Brain microvascular endothelial cell (primary cell): Measurements from ENCODE around the gene CXXC1.

Experiments used
- DNase-seq: peaks from one replicate; pipeline ENCODE4 v3.0.0-alpha.2; 2020
- H3K27ac ChIP-seq: fragments of 250-450 bp; sonication (Bioruptor Pico); 2 replicates; pipeline ENCODE4 v1.5.1; 2020; ENCODE audit warnings: mild to moderate bottlenecking, moderate library complexity
- H3K27me3 ChIP-seq: fragments of 250-450 bp; sonication (Bioruptor Pico); replicated peaks from 2 replicates; pipeline ENCODE4 v1.5.1; 2020; ENCODE audit warnings: mild to moderate bottlenecking
- H3K36me3 ChIP-seq: fragments of 250-450 bp; sonication (Bioruptor Pico); replicated peaks from 2 replicates; pipeline ENCODE4 v1.5.1; 2020; ENCODE audit warnings: mild to moderate bottlenecking
- H3K4me3 ChIP-seq: 2 replicates; pipeline ENCODE4 v1.5.1; 2011; ENCODE audit warnings: low read depth, mild to moderate bottlenecking, control low read depth, low read length, moderate library complexity
- in situ Hi-C: cut with HindIII; loops from 2 replicates; pipeline ENCODE4 v1.10.0; 2017; ENCODE audit warnings: low sequenced_read_pairs, low pct_ligation_motif_present
- TF ChIP-seq, protein P1 (sequence below): IDR thresholded peaks from 2 replicates; pipeline ENCODE4 v1.5.1; 2011; ENCODE audit warnings: low read depth, mild to moderate bottlenecking, moderate library complexity, low read length, control low read depth, inconsistent platforms; ENCODE audit errors: missing control alignments

The CXXC1 gene

DNA sequence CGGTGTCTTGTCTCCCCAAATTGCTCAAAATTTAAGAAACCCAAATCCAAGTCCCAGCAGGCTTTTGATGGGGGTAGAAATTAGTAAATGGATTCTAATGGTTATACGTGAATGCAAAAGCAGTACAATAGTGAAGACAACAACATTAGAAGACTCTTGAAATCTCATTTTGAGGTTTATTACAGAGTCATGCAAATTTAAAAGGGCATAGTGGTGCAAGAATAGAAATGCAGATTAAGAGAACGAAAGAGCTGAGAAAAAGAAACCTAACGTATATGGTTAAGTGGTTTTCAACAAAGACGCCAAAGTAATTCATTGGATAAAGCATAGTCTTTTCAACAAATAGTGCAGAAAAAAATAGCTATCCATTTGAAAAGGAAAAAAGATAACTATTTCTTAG, 33.2 kb upstream of the CXXC1 start:
- Histone ChIP-seq H3K27me3 (no peaks in the 10 kb centered on the region), H3K4me3 (no peak overlapping the region), H3K27ac (no peak overlapping the region), H3K36me3 (no peaks in the 10 kb centered on the region)
- TF ChIP-seq, protein P1, sequence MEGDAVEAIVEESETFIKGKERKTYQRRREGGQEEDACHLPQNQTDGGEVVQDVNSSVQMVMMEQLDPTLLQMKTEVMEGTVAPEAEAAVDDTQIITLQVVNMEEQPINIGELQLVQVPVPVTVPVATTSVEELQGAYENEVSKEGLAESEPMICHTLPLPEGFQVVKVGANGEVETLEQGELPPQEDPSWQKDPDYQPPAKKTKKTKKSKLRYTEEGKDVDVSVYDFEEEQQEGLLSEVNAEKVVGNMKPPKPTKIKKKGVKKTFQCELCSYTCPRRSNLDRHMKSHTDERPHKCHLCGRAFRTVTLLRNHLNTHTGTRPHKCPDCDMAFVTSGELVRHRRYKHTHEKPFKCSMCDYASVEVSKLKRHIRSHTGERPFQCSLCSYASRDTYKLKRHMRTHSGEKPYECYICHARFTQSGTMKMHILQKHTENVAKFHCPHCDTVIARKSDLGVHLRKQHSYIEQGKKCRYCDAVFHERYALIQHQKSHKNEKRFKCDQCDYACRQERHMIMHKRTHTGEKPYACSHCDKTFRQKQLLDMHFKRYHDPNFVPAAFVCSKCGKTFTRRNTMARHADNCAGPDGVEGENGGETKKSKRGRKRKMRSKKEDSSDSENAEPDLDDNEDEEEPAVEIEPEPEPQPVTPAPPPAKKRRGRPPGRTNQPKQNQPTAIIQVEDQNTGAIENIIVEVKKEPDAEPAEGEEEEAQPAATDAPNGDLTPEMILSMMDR = no peak
- in situ Hi-C loops = no loop called here
- DNase-seq = no peak

DNA sequence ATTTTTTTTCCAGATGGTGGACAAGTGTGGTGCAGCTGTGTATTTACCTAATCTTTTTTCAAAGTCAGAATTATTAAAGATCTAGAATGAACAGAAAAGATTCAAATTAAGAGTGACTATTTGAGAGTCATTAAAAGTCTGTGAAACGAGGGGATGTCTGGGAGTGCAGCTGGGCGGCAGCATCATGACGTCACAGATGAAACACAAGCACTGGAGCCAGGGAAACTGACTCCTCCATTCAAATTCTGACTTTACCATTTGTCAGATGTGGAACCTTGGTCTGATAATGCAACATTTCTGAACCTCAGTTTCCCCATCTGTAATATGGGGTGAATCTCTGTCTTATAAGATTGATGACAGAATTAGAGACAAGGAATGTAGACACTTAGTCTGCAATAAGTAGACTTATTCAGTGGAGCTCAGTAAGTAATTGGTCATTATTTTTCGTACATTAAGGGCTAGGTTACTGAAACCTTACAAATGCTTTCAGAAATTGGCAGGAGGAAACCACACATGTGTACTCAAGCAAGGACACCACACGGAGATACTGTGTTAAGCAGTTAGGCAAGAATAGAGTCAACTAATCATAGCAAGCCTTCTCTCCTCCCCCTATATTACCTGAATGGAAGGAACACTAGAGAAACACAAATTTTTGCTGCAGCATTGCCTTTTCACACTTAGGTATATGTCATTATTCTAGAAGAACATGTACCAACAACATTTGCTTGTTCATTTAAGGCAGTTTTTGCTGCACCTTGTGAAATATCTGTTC, 27.8 kb upstream of the CXXC1 start:
- Histone ChIP-seq H3K4me3 (no peak overlapping the region), H3K27ac (no peak overlapping the region), H3K27me3 (no peaks in the 10 kb centered on the region), H3K36me3 (no peaks in the 10 kb centered on the region)
- in situ Hi-C loops = no loop called here
- no peak for DNase-seq
- TF ChIP-seq, protein P1 = no peak

DNA sequence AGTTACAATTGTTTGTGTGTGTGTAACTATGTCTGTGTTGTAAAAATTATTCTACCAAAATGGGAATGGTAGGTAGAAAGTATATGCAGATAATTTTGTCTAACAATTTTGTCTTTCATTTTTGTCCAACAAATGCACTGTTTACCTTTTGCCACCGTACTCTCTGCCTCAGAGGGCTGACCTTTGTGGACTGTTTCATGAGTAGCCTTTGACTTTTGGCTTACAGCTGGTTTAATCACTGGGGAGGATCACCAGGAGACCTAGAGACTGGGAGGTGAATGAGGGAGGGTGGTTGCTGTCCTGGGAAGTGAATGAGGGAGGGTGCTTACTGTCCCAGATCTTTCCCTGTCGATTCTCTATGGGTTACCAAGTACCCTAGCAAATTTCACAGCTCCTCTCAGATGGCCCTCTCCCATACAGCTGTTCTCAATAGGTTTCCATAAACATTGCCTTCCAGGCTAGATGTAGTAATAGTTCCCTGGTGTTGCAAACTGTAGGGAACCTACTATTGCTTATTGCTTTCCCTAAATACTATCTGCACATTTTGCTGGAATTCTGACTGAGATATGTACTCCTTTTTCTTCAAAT, 26.5 kb upstream of the CXXC1 start:
- H3K36me3 ChIP-seq = no peaks in the 10 kb centered on the region
- TF ChIP-seq, protein P1 = no peak
- DNase-seq = no peak

DNA sequence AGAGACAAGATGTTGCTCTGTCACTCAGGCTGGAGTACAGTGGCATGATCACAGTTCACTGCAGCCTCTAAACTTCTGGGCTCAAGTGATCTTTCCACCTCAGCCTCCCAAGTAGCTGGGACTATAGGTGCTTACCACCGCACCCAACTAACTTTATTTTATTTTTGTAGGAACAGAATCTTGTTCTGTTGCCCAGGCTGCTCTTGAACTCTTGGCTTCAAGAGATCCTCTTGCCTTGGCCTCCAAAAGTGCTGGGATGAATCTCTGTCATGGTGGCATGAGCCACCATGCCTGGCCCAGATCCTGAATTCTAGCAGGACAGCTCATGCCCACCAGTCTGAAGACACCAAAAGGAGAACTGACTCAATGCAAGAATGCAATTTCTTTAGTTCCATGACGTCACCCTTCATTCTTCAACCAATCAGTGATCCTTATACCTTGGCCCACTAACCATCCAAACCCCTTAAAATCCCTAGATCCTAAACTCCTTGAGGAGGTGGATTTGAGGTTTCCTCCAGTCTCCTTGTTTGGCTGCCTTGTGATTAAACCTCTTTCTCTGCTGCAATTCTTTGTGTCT, 25.6 kb upstream of the CXXC1 start:
- in situ Hi-C loops = no loop called here
- Histone ChIP-seq H3K27ac (no peak overlapping the region), H3K27me3 (no peaks in the 10 kb centered on the region), H3K4me3 (no peak overlapping the region), H3K36me3 (no peaks in the 10 kb centered on the region)
- TF ChIP-seq, protein P1 = no peak
- DNase-seq = no peak

More for the DNA sequence above, 26.5 kb upstream of the CXXC1 start:
- in situ Hi-C loops = no loop called here
- H3K27ac ChIP-seq = no peak overlapping the region
- no peaks in the 10 kb centered on the region for H3K27me3 ChIP-seq
- no peak overlapping the region for H3K4me3 ChIP-seq

DNA sequence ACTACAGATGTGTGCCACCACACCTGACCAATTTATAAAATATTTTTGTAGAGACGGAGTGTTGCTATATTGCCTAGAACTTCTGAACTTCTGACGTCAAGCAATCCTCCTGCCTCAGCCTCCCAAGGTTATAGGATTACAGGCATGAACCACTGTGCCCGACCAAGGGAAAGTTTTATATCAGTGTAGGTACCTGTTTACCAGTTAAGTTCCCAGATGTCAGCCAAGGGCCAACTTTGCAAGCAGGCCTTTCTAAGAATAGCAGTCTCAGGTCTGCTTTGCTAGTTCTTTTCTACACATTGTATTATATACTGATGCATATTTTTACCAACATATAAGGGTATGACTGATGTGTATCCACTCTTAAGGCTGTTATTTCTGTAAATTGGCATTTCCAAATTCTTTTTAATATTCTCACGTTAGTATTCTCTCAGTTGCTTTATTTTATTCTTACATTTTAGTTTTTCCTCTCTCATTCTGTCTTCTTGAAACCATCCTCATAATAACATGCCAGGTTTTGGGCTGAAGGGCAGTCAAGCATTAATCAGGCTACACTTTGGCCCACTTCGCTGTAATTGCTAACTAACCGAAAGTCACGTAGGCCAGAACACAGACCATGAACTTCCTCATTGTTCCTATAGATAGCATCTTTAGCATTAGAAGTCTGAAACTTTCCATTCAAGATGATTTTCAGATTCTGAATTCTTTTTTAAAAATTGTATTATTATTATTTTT, 25.0 kb upstream of the CXXC1 start:
- no peak for DNase-seq
- TF ChIP-seq, protein P1 = no peak

More for the DNA sequence above, 25.0 kb upstream of the CXXC1 start:
- in situ Hi-C loops = no loop called here
- H3K4me3 ChIP-seq = no peak overlapping the region
- no peaks in the 10 kb centered on the region for H3K27me3 ChIP-seq
- no peak overlapping the region for H3K27ac ChIP-seq
- no peaks in the 10 kb centered on the region for H3K36me3 ChIP-seq
